NCI-H2196 treated with DMSO at 0.1 percent for 48 hours (cell line): ENCODE data around the gene MYCBPAP.

Experiments
- DNase-seq: peaks from one replicate; lab custom pipeline; 2025; ENCODE audit not compliant: unreplicated experiment; lab: John Stamatoyannopoulos, UW

MYCBPAP gene

GRCh38 chr17:50550661-50551432, 42.6 kb downstream of the MYCBPAP start:
- DNase-seq, result peak; percentile 72

- no peak for DNase-seq
Measured at GRCh38 chr17:50551433-50551815, 43.2 kb downstream of the MYCBPAP start.

- no peak for DNase-seq
Measured at GRCh38 chr17:50551884-50552283, 43.6 kb downstream of the MYCBPAP start.

- no peak for DNase-seq
Measured at GRCh38 chr17:50554201-50554600, 46.0 kb downstream of the MYCBPAP start.

GRCh38 chr17:50556803-50557202, 48.6 kb downstream of the MYCBPAP start:
- peak; percentile 93 for DNase-seq

GRCh38 chr17:50557630-50558029, 49.4 kb downstream of the MYCBPAP start:
- DNase-seq, result no peak

GRCh38 chr17:50558091-50558490, 49.9 kb downstream of the MYCBPAP start:
- no peak for DNase-seq

GRCh38 chr17:50558581-50558940, 50.3 kb downstream of the MYCBPAP start:
- no peak for DNase-seq

GRCh38 chr17:50558941-50559614, 50.8 kb downstream of the MYCBPAP start:
- DNase-seq, result no peak

- no peak for DNase-seq
Measured at GRCh38 chr17:50559674-50560184, 51.5 kb downstream of the MYCBPAP start.

GRCh38 chr17:50560185-50560824, 52.1 kb downstream of the MYCBPAP start, which contains the start of gene CACNA1G:
Gene CACNA1G (plus strand): TSS chr17:50560715. CDS start chr17:50561460, 745 bp downstream.
- DNase-seq, result peak; percentile 60

- DNase-seq, result no peak
Measured at GRCh38 chr17:50560931-50561745, 52.9 kb downstream of the MYCBPAP start.

GRCh38 chr17:50561746-50562141, 53.5 kb downstream of the MYCBPAP start:
- DNase-seq, result no peak

GRCh38 chr17:50562242-50563091, 54.2 kb downstream of the MYCBPAP start:
- DNase-seq, result no peak

- no peak for DNase-seq
Measured at GRCh38 chr17:50563092-50563511, 54.9 kb downstream of the MYCBPAP start.

- no peak for DNase-seq
Measured at GRCh38 chr17:50564916-50565315, 56.7 kb downstream of the MYCBPAP start.

- peak; percentile 17 for DNase-seq
Measured at GRCh38 chr17:50565402-50566350, 57.4 kb downstream of the MYCBPAP start.

GRCh38 chr17:50566886-50567285, 58.6 kb downstream of the MYCBPAP start:
- no peak for DNase-seq

GRCh38 chr17:50568659-50569058, 60.4 kb downstream of the MYCBPAP start:
- DNase-seq, result no peak
